HG03103 (cell line): ENCODE results near the gene RARB.

Source experiments
- ATAC-seq: cut with Tn5 transposase; IDR thresholded peaks from one replicate; pipeline ENCODE4 v1.9.1; 2021; ENCODE audit warnings: low read depth; ENCODE audit not compliant: unreplicated experiment

RARB gene

GRCh38 chr3:25540273-25540672 lies 112.2 kb downstream of the RARB start:
- no peak for ATAC-seq

GRCh38 chr3:25542492-25543039 lies 114.5 kb downstream of the RARB start:
- no peak for ATAC-seq

GRCh38 chr3:25547103-25547502 lies 119.0 kb downstream of the RARB start:
- ATAC-seq = no peak

GRCh38 chr3:25547943-25548674 lies 120.0 kb downstream of the RARB start:
- ATAC-seq = no peak

- ATAC-seq = no peak
Observed at GRCh38 chr3:25548836-25549235, 120.8 kb downstream of the RARB start.

- no peak for ATAC-seq
Observed at GRCh38 chr3:25552251-25552650, 124.2 kb downstream of the RARB start.

- ATAC-seq = no peak
Observed at GRCh38 chr3:25554376-25554775, 126.3 kb downstream of the RARB start.

- no peak for ATAC-seq
Observed at GRCh38 chr3:25555695-25556437, 127.8 kb downstream of the RARB start.

- no peak for ATAC-seq
Observed at GRCh38 chr3:25556447-25556846, 128.4 kb downstream of the RARB start.

- no peak for ATAC-seq
Observed at GRCh38 chr3:25557694-25558093, 129.6 kb downstream of the RARB start.

- no peak for ATAC-seq
Observed at GRCh38 chr3:25558121-25558520, 130.1 kb downstream of the RARB start.

- no peak for ATAC-seq
Observed at GRCh38 chr3:25558796-25559195, 130.7 kb downstream of the RARB start.

GRCh38 chr3:25563601-25564000 lies 135.5 kb downstream of the RARB start:
- no peak for ATAC-seq

- ATAC-seq = no peak
Observed at GRCh38 chr3:25564075-25564474, 136.0 kb downstream of the RARB start.

GRCh38 chr3:25565807-25566206 lies 137.7 kb downstream of the RARB start:
- no peak for ATAC-seq

GRCh38 chr3:25566358-25566920 lies 138.4 kb downstream of the RARB start:
- ATAC-seq = no peak

- ATAC-seq = no peak
Observed at GRCh38 chr3:25567388-25567787, 139.3 kb downstream of the RARB start.

GRCh38 chr3:25567806-25568524 lies 139.9 kb downstream of the RARB start:
- no peak for ATAC-seq

GRCh38 chr3:25568525-25569078 lies 140.5 kb downstream of the RARB start:
- ATAC-seq = no peak

GRCh38 chr3:25571285-25571684 lies 143.2 kb downstream of the RARB start:
- no peak for ATAC-seq

- ATAC-seq = no peak
Observed at GRCh38 chr3:25572336-25572735, 144.3 kb downstream of the RARB start.
